Panc1 (cell line): ENCODE data around the gene HLCS. TPM values are rescaled to one million over a fixed set of nuclear protein-coding genes. Genes with fewer than 3 reads are reported as not detected.

ENCODE experiments used
- ATAC-seq: fragments of 200-7000 bp; cut with Tn5 transposase; 2 replicates; pipeline ENCODE4 v1.9.1; 2020; ENCODE audit warnings: mild to moderate bottlenecking, moderate library complexity
- BruUV-seq: library from RNA; stranded (reverse); fragments of 400-500 nt; replicated peaks from 2 replicates; lab custom pipeline; 2021; lab: Mats Ljungman, UMichigan
- CTCF ChIA-PET: fragments of 300-600 bp; sonication (Branson Sonifier 250); formaldehyde crosslinking; loops from one replicate; lab custom pipeline; 2022; ENCODE audit warnings: antibody characterized with exemption; lab: Charles Lee
- POLR2A ChIA-PET: fragments of 300-600 bp; sonication (Branson Sonifier 250); formaldehyde crosslinking; loops from one replicate; lab custom pipeline; 2022; ENCODE audit warnings: antibody characterized with exemption; lab: Charles Lee
- DNase-seq: peaks from one replicate; pipeline ENCODE4 v3.0.0-alpha.2; 2010; ENCODE audit warnings: low read depth, low spot score
- H3K27ac ChIP-seq: 2 replicates; pipeline ENCODE4 v1.5.1; 2011; ENCODE audit warnings: mild to moderate bottlenecking, low read length, inconsistent platforms
- H3K27me3 ChIP-seq: fragments of 200-500 bp; sonication (Bioruptor generic); 2 replicates; pipeline ENCODE4 v1.6.0; 2014; ENCODE audit warnings: low read length, inconsistent platforms; ENCODE audit not compliant: control insufficient read depth, insufficient read depth
- H3K36me3 ChIP-seq: fragments of 200-500 bp; sonication (Bioruptor generic); 2 replicates; pipeline ENCODE4 v1.5.1; 2014; ENCODE audit warnings: inconsistent platforms, mild to moderate bottlenecking, low read length, moderate library complexity; ENCODE audit not compliant: control insufficient read depth, insufficient read depth
- H3K4me1 ChIP-seq: 2 replicates; pipeline ENCODE4 v1.5.1; 2011; ENCODE audit warnings: inconsistent platforms, mild to moderate bottlenecking, low read length, moderate library complexity; ENCODE audit not compliant: control insufficient read depth, insufficient read depth
- H3K4me3 ChIP-seq, 2 experiments: 2 replicates each; pipeline ENCODE4 v1.5.1; 2011 to 2012; ENCODE audit warnings: low read depth in 2 of 2, low read length in 2 of 2, mild to moderate bottlenecking in 2 of 2, inconsistent platforms in 1 of 2, moderate library complexity in 1 of 2
- H3K9me3 ChIP-seq: fragments of 200-500 bp; sonication (Bioruptor generic); 2 replicates; pipeline ENCODE4 v1.5.1; 2014; ENCODE audit warnings: low read depth, mild to moderate bottlenecking, inconsistent platforms, low read length, moderate library complexity; ENCODE audit not compliant: control insufficient read depth, insufficient read depth
- POLR2AphosphoS5 ChIP-seq: IDR thresholded peaks from 2 replicates; pipeline ENCODE4 v1.6.1; 2012; ENCODE audit warnings: mild to moderate bottlenecking, low read depth, low read length, moderate library complexity
- REST ChIP-seq, 2 experiments: IDR thresholded peaks; 2 replicates each; pipeline ENCODE4 v1.6.1; 2011 to 2012; ENCODE audit warnings: low read depth in 2 of 2, control low read depth in 1 of 2, low read length in 1 of 2, mild to moderate bottlenecking in 1 of 2, moderate library complexity in 1 of 2; ENCODE audit not compliant: insufficient read depth in 1 of 2
- SIN3A ChIP-seq: IDR thresholded peaks from 2 replicates; pipeline ENCODE4 v1.6.1; 2012; ENCODE audit warnings: low read depth, mild to moderate bottlenecking, low read length, moderate library complexity, borderline replicate concordance; ENCODE audit not compliant: insufficient read depth
- TCF7L2 ChIP-seq: IDR thresholded peaks from 2 replicates; pipeline ENCODE4 v1.6.1; 2011; ENCODE audit warnings: mild to moderate bottlenecking, low read depth, low read length, inconsistent platforms
- in situ Hi-C: cut with HindIII; loops from 2 replicates; pipeline ENCODE4 v1.10.0; 2016; ENCODE audit warnings: low sequenced_read_pairs, low pct_unique_long_range_greater_than_20kb
- intact Hi-C: fragments of 100-400 bp; cut with micrococcal nuclease; formaldehyde crosslinking; loops from one replicate; pipeline ENCODE4 v1.10.0; 2022; ENCODE audit not compliant: unreplicated experiment
- total RNA-seq: library from RNA; stranded (reverse); gene quantifications from one replicate; pipeline ENCODE4 v1.2.1, GENCODE V29; 2021; ENCODE audit not compliant: unreplicated experiment
- TF ChIP-seq, protein P1 (sequence below): fragments of 450-650 bp; IDR thresholded peaks from 2 replicates; pipeline ENCODE4 v1.5.1; 2017; ENCODE audit warnings: mild to moderate bottlenecking

The HLCS gene
- total RNA-seq, 1 experiment from 2014 or later: 15.3 TPM

DNA sequence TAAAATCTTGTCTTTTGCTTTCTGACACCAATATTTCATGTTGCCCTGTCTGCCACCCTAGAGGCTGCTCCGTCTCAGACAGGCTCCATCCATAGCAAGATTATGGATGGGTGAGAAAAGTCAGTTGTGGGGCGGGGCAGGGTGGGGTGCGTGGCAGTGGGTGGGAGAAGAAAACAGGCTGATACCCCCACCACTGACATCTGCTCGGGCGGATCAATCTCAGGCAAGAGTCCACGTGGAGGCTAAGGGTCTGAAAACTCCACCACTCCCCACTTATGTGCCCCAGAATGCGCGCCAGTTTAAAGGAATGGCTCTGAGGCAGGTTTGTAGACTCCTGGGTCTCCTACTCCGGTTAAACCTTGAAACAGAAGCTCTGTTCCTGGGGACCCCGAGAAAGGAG is 101.5 kb downstream of the HLCS start:
- no peaks in the 10 kb centered on the region for H3K9me3 ChIP-seq
- no peak overlapping the region for H3K27ac ChIP-seq
- H3K27me3 ChIP-seq: no peaks in the 10 kb centered on the region
- no peak for ATAC-seq
- intact Hi-C loops (no loop called here), in situ Hi-C loops (no loop called here)
- BruUV-seq: no TSS peak
- H3K36me3 ChIP-seq: no peaks in the 10 kb centered on the region
- TF ChIP-seq REST (IDR thresholded peaks at IDR 0.05; ENCODE audit: insufficient read depth in 1 of 2, low read depth in 2 of 2, low read length in 1 of 2) (no peak), POLR2AphosphoS5 (no peak), TCF7L2 (no peak), SIN3A (no peak)
- TF ChIP-seq, protein P1, sequence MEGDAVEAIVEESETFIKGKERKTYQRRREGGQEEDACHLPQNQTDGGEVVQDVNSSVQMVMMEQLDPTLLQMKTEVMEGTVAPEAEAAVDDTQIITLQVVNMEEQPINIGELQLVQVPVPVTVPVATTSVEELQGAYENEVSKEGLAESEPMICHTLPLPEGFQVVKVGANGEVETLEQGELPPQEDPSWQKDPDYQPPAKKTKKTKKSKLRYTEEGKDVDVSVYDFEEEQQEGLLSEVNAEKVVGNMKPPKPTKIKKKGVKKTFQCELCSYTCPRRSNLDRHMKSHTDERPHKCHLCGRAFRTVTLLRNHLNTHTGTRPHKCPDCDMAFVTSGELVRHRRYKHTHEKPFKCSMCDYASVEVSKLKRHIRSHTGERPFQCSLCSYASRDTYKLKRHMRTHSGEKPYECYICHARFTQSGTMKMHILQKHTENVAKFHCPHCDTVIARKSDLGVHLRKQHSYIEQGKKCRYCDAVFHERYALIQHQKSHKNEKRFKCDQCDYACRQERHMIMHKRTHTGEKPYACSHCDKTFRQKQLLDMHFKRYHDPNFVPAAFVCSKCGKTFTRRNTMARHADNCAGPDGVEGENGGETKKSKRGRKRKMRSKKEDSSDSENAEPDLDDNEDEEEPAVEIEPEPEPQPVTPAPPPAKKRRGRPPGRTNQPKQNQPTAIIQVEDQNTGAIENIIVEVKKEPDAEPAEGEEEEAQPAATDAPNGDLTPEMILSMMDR: no peak
- ChIA-PET CTCF (no interaction called here), POLR2A (no interaction called here)
- H3K4me1 ChIP-seq: peaks cover 11% of the 10 kb centered on the region
- H3K4me3 ChIP-seq: no peak overlapping the region
- no peak for DNase-seq

DNA sequence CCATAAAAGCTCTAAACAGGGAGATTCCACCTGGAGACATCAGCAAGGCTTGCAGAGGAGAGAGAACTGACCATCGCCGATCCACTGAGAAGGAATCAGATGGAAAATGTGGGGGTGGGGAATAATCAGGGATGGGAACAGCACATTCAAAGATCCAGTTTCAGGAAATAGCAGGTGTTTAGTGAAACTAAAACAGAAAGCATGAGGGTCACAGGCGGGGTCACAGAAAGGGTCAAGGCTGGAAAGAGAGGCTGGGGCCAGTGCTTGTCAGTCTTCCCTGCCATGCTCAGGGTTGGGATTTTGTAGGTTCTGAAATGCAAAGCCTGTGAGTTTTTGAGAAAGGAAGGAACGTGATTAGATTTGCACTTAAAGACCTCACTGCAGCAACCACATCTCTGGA is 103.2 kb downstream of the HLCS start:
- no peak overlapping the region for H3K4me3 ChIP-seq
- DNase-seq: no peak
- TF ChIP-seq TCF7L2 (no peak), SIN3A (no peak), POLR2AphosphoS5 (no peak), REST (IDR thresholded peaks at IDR 0.05; ENCODE audit: insufficient read depth in 1 of 2, low read depth in 2 of 2, low read length in 1 of 2) (no peak)
- TF ChIP-seq, protein P1: no peak
- CTCF ChIA-PET: no interaction called here
- in situ Hi-C loops (no loop called here), intact Hi-C loops (no loop called here)
- ATAC-seq: no peak
- BruUV-seq: no TSS peak
- H3K27ac ChIP-seq: no peak overlapping the region
- H3K4me1 ChIP-seq: peaks cover 18% of the 10 kb centered on the region
- POLR2A ChIA-PET: no interaction called here
- H3K36me3 ChIP-seq: no peaks in the 10 kb centered on the region
- H3K9me3 ChIP-seq: no peaks in the 10 kb centered on the region
- H3K27me3 ChIP-seq: no peaks in the 10 kb centered on the region
